K562 (cell line): ENCODE data around the gene ECE2.

Source experiments
- DDX20 ChIP-seq: fragments of 450-650 bp; IDR thresholded peaks from 2 replicates; pipeline ENCODE4 v1.6.1; 2016; ENCODE audit warnings: missing genetic modification characterization, low read depth, mild to moderate bottlenecking, missing compliant biosample characterization, moderate library complexity
- TF ChIP-seq, protein P1 (sequence below): sonication (generic); formaldehyde crosslinking; IDR thresholded peaks from 2 replicates; pipeline ENCODE4 v1.8.1; 2022; ENCODE audit warnings: missing genetic modification reagents

DNA sequence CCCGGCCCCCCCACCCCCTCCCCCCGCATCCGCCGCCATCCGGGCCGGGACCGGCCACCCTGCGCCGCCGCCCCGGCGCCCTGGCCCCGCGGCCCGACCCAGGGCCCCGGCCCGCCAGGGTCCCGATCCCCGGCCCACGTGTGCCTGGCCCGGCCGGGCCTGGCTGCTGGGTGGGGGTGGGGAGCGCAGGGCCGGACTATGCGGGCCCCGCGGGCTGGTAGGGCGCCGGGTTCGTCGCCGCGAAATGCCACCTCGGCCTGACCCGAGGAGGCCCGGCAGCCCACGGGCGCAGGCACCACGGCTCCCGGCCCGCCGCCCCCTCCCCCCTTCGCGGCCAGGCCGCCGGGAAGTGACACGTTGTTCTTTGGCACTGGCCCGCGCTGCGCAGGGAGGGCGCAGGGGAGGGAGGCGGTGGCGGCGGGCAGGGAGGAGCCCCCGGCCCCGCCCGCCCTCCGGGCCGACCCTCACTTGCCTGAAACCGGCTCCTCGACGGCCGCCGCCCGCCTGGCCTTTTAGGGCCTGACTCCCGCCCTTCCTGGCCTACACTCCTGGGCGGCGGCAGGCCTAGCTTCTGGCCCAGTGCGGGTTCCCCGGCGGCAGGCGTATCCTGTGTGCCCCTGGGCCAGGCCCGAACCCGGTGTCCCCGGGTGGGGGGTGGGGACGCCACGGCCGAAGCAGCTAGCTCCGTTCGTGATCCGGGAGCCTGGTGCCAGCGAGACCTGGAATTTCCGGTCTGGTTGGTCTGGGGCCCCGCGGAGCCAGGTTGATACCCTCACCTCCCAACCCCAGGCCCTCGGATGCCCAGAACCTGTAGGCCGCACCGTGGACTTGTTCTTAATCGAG lies 39.1 kb downstream of the ECE2 start:
- TF ChIP-seq, protein P1, sequence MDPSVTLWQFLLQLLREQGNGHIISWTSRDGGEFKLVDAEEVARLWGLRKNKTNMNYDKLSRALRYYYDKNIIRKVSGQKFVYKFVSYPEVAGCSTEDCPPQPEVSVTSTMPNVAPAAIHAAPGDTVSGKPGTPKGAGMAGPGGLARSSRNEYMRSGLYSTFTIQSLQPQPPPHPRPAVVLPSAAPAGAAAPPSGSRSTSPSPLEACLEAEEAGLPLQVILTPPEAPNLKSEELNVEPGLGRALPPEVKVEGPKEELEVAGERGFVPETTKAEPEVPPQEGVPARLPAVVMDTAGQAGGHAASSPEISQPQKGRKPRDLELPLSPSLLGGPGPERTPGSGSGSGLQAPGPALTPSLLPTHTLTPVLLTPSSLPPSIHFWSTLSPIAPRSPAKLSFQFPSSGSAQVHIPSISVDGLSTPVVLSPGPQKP (CRISPR knock-in tag): no peak
- no peak for TF ChIP-seq DDX20
